OCI-LY7 (cell line): ENCODE data around the gene ZNF280A. TPM values are rescaled to one million over a fixed set of nuclear protein-coding genes. Genes with fewer than 3 reads are reported as not detected.

Source experiments
- BruUV-seq: library from RNA; stranded (reverse); fragments of 400-500 nt; replicated peaks from 2 replicates; lab custom pipeline; 2021; lab: Mats Ljungman, UMichigan
- CTCF ChIA-PET: fragments of 300-600 bp; sonication (Branson Sonifier 250); formaldehyde crosslinking; loops from one replicate; lab custom pipeline; 2022; ENCODE audit warnings: antibody characterized with exemption; ENCODE audit not compliant: unreplicated experiment; lab: Charles Lee
- POLR2A ChIA-PET: fragments of 300-600 bp; sonication (Branson Sonifier 250); formaldehyde crosslinking; loops from one replicate; lab custom pipeline; 2022; ENCODE audit warnings: antibody characterized with exemption; lab: Charles Lee
- DNase-seq: peaks from one replicate; pipeline ENCODE4 v3.0.0-alpha.2; 2015; ENCODE audit warnings: low spot score
- H2AFZ ChIP-seq: fragments of 200-600 bp; sonication (generic), shearing (Covaris generic); 2 replicates; pipeline ENCODE4 v1.6.1; 2014; ENCODE audit warnings: mild to moderate bottlenecking, antibody characterized with exemption, low read length, moderate library complexity
- H3K27ac ChIP-seq: fragments of 200-600 bp; sonication (generic); 2 replicates; pipeline ENCODE4 v1.5.1; 2014; ENCODE audit warnings: mixed run types, low read depth, mild to moderate bottlenecking, moderate library complexity, low read length, inconsistent platforms; ENCODE audit not compliant: poor library complexity, severe bottlenecking
- H3K36me3 ChIP-seq: fragments of 200-600 bp; sonication (generic); 2 replicates; pipeline ENCODE4 v1.6.1; 2014; ENCODE audit warnings: mild to moderate bottlenecking, antibody characterized with exemption, low read length, moderate library complexity, mixed read lengths; ENCODE audit not compliant: insufficient read depth
- H3K4me1 ChIP-seq: fragments of 200-600 bp; sonication (generic); 2 replicates; pipeline ENCODE4 v1.5.1; 2014; ENCODE audit warnings: mild to moderate bottlenecking, low read length; ENCODE audit not compliant: insufficient read depth, poor library complexity, severe bottlenecking
- H3K4me2 ChIP-seq: fragments of 200-600 bp; sonication (generic); 2 replicates; pipeline ENCODE4 v1.6.1; 2014; ENCODE audit warnings: mild to moderate bottlenecking, low read length
- H3K4me3 ChIP-seq: fragments of 200-600 bp; sonication (generic); 2 replicates; pipeline ENCODE4 v1.5.1; 2014; ENCODE audit warnings: mild to moderate bottlenecking, low read depth, low read length; ENCODE audit not compliant: poor library complexity, severe bottlenecking
- H3K79me2 ChIP-seq: fragments of 200-600 bp; sonication (generic); 2 replicates; pipeline ENCODE4 v1.6.1; 2016; ENCODE audit warnings: low read depth, mild to moderate bottlenecking, low read length, moderate library complexity, mixed read lengths; ENCODE audit not compliant: insufficient read depth
- H3K9me2 ChIP-seq: fragments of 200-600 bp; sonication (generic); 2 replicates; pipeline ENCODE4 v1.6.1; 2016; ENCODE audit warnings: mild to moderate bottlenecking, low read length, mixed read lengths; ENCODE audit not compliant: insufficient read depth
- H3K9me3 ChIP-seq: fragments of 200-600 bp; sonication (generic); 2 replicates; pipeline ENCODE4 v1.6.1; 2014; ENCODE audit warnings: mild to moderate bottlenecking, mixed run types, low read length, mixed read lengths
- H4K20me1 ChIP-seq: fragments of 200-600 bp; sonication (generic); 2 replicates; pipeline ENCODE4 v1.6.1; 2014; ENCODE audit warnings: mild to moderate bottlenecking, antibody characterized with exemption, low read length, moderate library complexity, mixed read lengths; ENCODE audit not compliant: insufficient read depth
- EZH2phosphoT487 ChIP-seq: fragments of 200-600 bp; sonication (generic); IDR thresholded peaks from 2 replicates; pipeline ENCODE4 v1.6.1; 2018; ENCODE audit warnings: low read depth, borderline replicate concordance, mild to moderate bottlenecking, mixed run types, antibody characterized with exemption, low read length, moderate library complexity, mixed read lengths
- intact Hi-C: fragments of 100-400 bp; cut with micrococcal nuclease; formaldehyde crosslinking; loops from one replicate; pipeline ENCODE4 v1.10.0; 2022; ENCODE audit not compliant: unreplicated experiment
- total RNA-seq, 2 experiments: library from RNA; depleted of rRNA in 1 of 2; stranded (reverse); fragments of >200 nt in 1 of 2; shearing (Covaris generic) in 1 of 2; gene quantifications; 2 replicates each; pipeline ENCODE4 v1.2.3, GENCODE V29; 2014 to 2022
- TF ChIP-seq, protein P1 (sequence below): fragments of 200-600 bp; sonication (generic); conservative IDR thresholded peaks from 2 replicates; pipeline ENCODE4 v1.5.1; 2014; ENCODE audit warnings: mild to moderate bottlenecking, antibody characterized with exemption, low read length, moderate library complexity, mixed read lengths

The ZNF280A gene
- total RNA-seq, 2 experiments from 2014 or later = not detected

DNA sequence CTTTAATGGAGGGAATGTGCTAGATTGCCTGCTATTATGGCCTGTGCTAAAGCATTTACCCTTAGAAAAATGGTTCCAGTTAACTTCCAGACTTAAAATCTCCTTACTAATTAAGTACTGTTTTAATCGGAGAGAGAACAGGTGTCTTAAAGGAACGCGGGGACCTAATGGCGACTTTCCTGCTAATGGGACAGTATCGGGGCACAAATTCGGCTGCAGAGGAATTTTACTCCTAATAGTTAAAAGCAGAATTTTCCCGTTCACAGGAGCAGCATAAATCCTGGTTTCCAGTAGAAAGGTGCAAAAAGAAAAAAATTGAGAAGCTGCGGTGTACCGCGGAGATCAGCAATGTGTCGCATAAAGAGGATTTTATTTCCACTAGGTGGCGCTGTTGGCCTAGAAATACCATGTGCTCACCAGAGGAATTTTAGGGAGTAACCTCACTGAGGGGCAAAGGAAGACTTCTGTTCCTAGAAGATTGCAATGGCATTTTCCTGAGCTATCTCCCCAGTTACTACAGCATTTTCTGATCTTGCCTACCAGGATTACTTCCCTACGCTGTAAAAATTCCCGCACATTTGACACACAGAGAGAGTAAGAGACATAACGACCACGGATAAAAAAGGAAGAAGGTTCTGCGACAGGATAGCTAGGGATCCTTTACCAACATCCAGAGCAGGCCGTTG lies 56.1 kb downstream of the ZNF280A start:
- H3K4me1 ChIP-seq = peaks cover 20% of the 10 kb centered on the region
- peaks cover 21% of the 10 kb centered on the region for H3K9me3 ChIP-seq
- peak overlapping the region; percentile 27 for H3K4me3 ChIP-seq
- no peaks in the 10 kb centered on the region for H3K9me2 ChIP-seq
- H3K79me2 ChIP-seq = no peaks in the 10 kb centered on the region
- TF ChIP-seq EZH2phosphoT487 = no peak
- TF ChIP-seq, protein P1, sequence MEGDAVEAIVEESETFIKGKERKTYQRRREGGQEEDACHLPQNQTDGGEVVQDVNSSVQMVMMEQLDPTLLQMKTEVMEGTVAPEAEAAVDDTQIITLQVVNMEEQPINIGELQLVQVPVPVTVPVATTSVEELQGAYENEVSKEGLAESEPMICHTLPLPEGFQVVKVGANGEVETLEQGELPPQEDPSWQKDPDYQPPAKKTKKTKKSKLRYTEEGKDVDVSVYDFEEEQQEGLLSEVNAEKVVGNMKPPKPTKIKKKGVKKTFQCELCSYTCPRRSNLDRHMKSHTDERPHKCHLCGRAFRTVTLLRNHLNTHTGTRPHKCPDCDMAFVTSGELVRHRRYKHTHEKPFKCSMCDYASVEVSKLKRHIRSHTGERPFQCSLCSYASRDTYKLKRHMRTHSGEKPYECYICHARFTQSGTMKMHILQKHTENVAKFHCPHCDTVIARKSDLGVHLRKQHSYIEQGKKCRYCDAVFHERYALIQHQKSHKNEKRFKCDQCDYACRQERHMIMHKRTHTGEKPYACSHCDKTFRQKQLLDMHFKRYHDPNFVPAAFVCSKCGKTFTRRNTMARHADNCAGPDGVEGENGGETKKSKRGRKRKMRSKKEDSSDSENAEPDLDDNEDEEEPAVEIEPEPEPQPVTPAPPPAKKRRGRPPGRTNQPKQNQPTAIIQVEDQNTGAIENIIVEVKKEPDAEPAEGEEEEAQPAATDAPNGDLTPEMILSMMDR = peak; percentile 94
- H3K27ac ChIP-seq = no peak overlapping the region
- no peaks in the 10 kb centered on the region for H3K36me3 ChIP-seq
- no peaks in the 10 kb centered on the region for H4K20me1 ChIP-seq
- ChIA-PET CTCF (interaction anchor here (0.5 to 2.4 kb wide), 5 partner anchors 54 to 851 kb away, joined by 3 to 5 read pairs (median 3); no protein-coding TSS in a partner anchor), POLR2A (interaction anchor here (0.6 to 1.3 kb wide), 4 partner anchors 12 to 306 kb away, joined by 3 to 6 read pairs (median 4); no protein-coding TSS in a partner anchor)
- peak overlapping the region; percentile 11; the same call in 1 of the 2 replicates for H2AFZ ChIP-seq
- intact Hi-C loops = loop anchor here (1.0 to 10.0 kb wide), 7 partner anchors 33 to 311 kb away; no protein-coding TSS in a partner anchor
- DNase-seq = peak; percentile 84
- H3K4me2 ChIP-seq = peak overlapping the region; percentile 51
- no TSS peak for BruUV-seq

Other genes with a start within 250 kb of the ZNF280A start
- 2.9 and 3.4 TPM in 2 replicates for gene ZNF280B, start 11.5 kb downstream of the ZNF280A start, total RNA-seq (2014; rRNA removed; shearing (Covaris generic))
- gene ZNF280B, start 11.5 kb downstream of the ZNF280A start, total RNA-seq (2022) = 5.1 and 5.3 TPM in 2 replicates
- gene PRAME, start 39.0 kb upstream of the ZNF280A start, total RNA-seq (2014; rRNA removed; shearing (Covaris generic)) = 0.28 and 0.70 TPM in 2 replicates
- not detected in 2 replicates for gene PRAME, start 39.0 kb upstream of the ZNF280A start, total RNA-seq (2022)
- not detected in 2 replicates for gene GGTLC2, start 124.3 kb upstream of the ZNF280A start, total RNA-seq (2014; rRNA removed; shearing (Covaris generic))
- not detected in 2 replicates for gene GGTLC2, start 124.3 kb upstream of the ZNF280A start, total RNA-seq (2022)